ENCODE measurements around the gene LIPT1.

Gene LIPT1

GRCh38 chr2:99112617-99113016 lies 42.1 kb upstream of the LIPT1 start:
- TF ChIP-seq FOXP2 (optimal IDR thresholded peaks at IDR 0.05; ENCODE audit: borderline replicate concordance, extremely low read depth, extremely low read length, insufficient read depth) (no peak), POLR2AphosphoS5 (IDR thresholded peaks at IDR 0.05; ENCODE audit: low read depth, low read length) (no peak), REST (IDR thresholded peaks at IDR 0.05; ENCODE audit: insufficient read depth in 1 of 2, low read depth in 2 of 2, low read length in 2 of 2) (no peak)

GRCh38 chr2:99127981-99128380 lies 26.8 kb upstream of the LIPT1 start:
- TF ChIP-seq REST (IDR thresholded peaks at IDR 0.05; ENCODE audit: insufficient read depth in 1 of 2, low read depth in 2 of 2, low read length in 2 of 2) (no peak), SIN3A (IDR thresholded peaks at IDR 0.05; ENCODE audit: borderline replicate concordance, insufficient read depth, low read length) (no peak), FOXP2 (optimal IDR thresholded peaks at IDR 0.05; ENCODE audit: borderline replicate concordance, extremely low read depth, extremely low read length, insufficient read depth) (no peak), POLR2AphosphoS5 (IDR thresholded peaks at IDR 0.05; ENCODE audit: low read depth, low read length) (no peak), TAF1 (IDR thresholded peaks at IDR 0.05; ENCODE audit: borderline replicate concordance, insufficient read depth, low read length) (no peak)

- no peak for TF ChIP-seq REST (IDR thresholded peaks at IDR 0.05; ENCODE audit: insufficient read depth in 1 of 2, low read depth in 2 of 2, low read length in 2 of 2)
- TF ChIP-seq POLR2AphosphoS5 (IDR thresholded peaks at IDR 0.05; ENCODE audit: low read depth, low read length): no peak
- no peak for TF ChIP-seq FOXP2 (optimal IDR thresholded peaks at IDR 0.05; ENCODE audit: borderline replicate concordance, extremely low read depth, extremely low read length, insufficient read depth)
- no peak for TF ChIP-seq SIN3A (IDR thresholded peaks at IDR 0.05; ENCODE audit: borderline replicate concordance, insufficient read depth, low read length)
- TF ChIP-seq TAF1 (IDR thresholded peaks at IDR 0.05; ENCODE audit: borderline replicate concordance, insufficient read depth, low read length): no peak
These were observed 15.8 kb upstream of the LIPT1 start for GRCh38 chr2:99139003-99139402.

- no peak for TF ChIP-seq TAF1 (IDR thresholded peaks at IDR 0.05; ENCODE audit: borderline replicate concordance, insufficient read depth, low read length)
- no peak for TF ChIP-seq SIN3A (IDR thresholded peaks at IDR 0.05; ENCODE audit: borderline replicate concordance, insufficient read depth, low read length)
- TF ChIP-seq FOXP2 (optimal IDR thresholded peaks at IDR 0.05; ENCODE audit: borderline replicate concordance, extremely low read depth, extremely low read length, insufficient read depth): no peak
- no peak for TF ChIP-seq REST (IDR thresholded peaks at IDR 0.05; ENCODE audit: insufficient read depth in 1 of 2, low read depth in 2 of 2, low read length in 2 of 2)
- no peak for TF ChIP-seq POLR2AphosphoS5 (IDR thresholded peaks at IDR 0.05; ENCODE audit: low read depth, low read length)
These were observed 14.5 kb upstream of the LIPT1 start for GRCh38 chr2:99140056-99140859.

GRCh38 chr2:99140860-99141109 lies 14.0 kb upstream of the LIPT1 start:
- TF ChIP-seq TAF1 (IDR thresholded peaks at IDR 0.05; ENCODE audit: borderline replicate concordance, insufficient read depth, low read length) (no peak), POLR2AphosphoS5 (IDR thresholded peaks at IDR 0.05; ENCODE audit: low read depth, low read length) (no peak), REST (IDR thresholded peaks at IDR 0.05; ENCODE audit: insufficient read depth in 1 of 2, low read depth in 2 of 2, low read length in 2 of 2) (no peak), FOXP2 (optimal IDR thresholded peaks at IDR 0.05; ENCODE audit: borderline replicate concordance, extremely low read depth, extremely low read length, insufficient read depth) (no peak), SIN3A (IDR thresholded peaks at IDR 0.05; ENCODE audit: borderline replicate concordance, insufficient read depth, low read length) (no peak)
